GM06990 (cell line): Measurements from ENCODE around the gene ASIC3.

ENCODE experiments used
- DNase-seq: peaks from one replicate; pipeline ENCODE4 v3.0.0-alpha.2; 2011; ENCODE audit not compliant: insufficient read length; ENCODE audit errors: extremely low read depth
- H3K27me3 ChIP-seq: replicated peaks from 2 replicates; pipeline ENCODE4 v1.6.0; 2011; ENCODE audit warnings: low read length; ENCODE audit not compliant: control insufficient read depth, insufficient read depth
- H3K36me3 ChIP-seq: 2 replicates; pipeline ENCODE4 v1.5.1; 2011; ENCODE audit warnings: low read length; ENCODE audit not compliant: control insufficient read depth, insufficient read depth
- H3K4me3 ChIP-seq: replicated peaks from 2 replicates; pipeline ENCODE4 v1.5.1; 2011; ENCODE audit warnings: low read depth, mild to moderate bottlenecking, control low read depth, low read length
- TF ChIP-seq, protein P1 (sequence below): IDR thresholded peaks from 2 replicates; pipeline ENCODE4 v1.5.1; 2011; ENCODE audit warnings: low read length, control low read depth, mild to moderate bottlenecking, inconsistent platforms; ENCODE audit not compliant: insufficient read depth, poor library complexity, severe bottlenecking

The ASIC3 gene

GRCh38 chr7:151081170-151082101, 33.1 kb downstream of the ASIC3 start:
- peak overlapping the region; percentile 87 for H3K4me3 ChIP-seq
- H3K27me3 ChIP-seq, result no peaks in the 10 kb centered on the region
- no peak for DNase-seq
- peaks cover 18% of the 10 kb centered on the region for H3K36me3 ChIP-seq
- TF ChIP-seq, protein P1, sequence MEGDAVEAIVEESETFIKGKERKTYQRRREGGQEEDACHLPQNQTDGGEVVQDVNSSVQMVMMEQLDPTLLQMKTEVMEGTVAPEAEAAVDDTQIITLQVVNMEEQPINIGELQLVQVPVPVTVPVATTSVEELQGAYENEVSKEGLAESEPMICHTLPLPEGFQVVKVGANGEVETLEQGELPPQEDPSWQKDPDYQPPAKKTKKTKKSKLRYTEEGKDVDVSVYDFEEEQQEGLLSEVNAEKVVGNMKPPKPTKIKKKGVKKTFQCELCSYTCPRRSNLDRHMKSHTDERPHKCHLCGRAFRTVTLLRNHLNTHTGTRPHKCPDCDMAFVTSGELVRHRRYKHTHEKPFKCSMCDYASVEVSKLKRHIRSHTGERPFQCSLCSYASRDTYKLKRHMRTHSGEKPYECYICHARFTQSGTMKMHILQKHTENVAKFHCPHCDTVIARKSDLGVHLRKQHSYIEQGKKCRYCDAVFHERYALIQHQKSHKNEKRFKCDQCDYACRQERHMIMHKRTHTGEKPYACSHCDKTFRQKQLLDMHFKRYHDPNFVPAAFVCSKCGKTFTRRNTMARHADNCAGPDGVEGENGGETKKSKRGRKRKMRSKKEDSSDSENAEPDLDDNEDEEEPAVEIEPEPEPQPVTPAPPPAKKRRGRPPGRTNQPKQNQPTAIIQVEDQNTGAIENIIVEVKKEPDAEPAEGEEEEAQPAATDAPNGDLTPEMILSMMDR, result no peak

DNA sequence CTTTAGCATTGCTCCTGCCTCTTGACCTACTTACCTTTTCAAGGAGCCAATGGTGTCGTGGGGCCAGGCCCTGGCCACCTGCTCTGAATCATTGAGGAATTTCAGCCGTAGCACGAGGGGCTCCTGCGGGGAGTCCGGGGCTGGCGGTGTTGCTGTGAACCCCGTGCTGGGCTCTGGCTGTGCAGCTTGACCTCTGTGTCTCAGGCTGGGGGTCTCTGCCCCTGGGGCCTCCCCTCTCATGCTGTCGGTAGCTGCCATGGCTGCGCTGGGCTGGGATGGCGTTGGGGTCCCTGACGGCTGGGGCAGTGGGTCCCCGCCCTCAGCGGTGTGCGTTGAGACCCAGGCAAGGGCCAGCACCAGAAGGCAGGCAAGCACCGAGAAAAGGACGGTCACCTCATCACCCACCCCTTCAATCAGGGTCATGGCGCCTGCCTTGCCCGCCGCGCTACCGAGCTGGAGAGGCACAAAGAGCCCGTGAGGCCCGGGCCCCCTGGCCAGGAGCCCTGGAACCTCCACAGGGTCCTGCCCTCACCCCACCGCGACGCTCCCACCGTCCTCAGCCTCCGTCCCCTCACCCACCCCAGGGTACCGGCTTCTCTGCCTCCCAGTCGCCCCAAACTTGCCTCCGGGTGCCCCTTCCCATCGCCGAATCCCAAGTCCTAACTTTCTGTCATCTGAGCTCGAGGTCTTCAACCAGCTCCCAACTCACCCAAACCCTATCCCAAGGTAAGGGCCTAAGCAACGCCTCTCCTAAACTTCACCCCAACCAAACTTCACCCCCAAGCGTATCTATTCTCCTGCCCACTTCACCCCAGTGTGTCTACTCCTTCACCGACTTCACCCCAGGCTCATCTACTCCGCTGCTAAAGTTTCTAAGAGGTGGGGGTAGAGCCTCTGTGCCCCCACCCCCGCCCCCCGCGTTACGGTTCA, 34.1 kb downstream of the ASIC3 start:
- peak overlapping the region; percentile 87 for H3K4me3 ChIP-seq

DNA sequence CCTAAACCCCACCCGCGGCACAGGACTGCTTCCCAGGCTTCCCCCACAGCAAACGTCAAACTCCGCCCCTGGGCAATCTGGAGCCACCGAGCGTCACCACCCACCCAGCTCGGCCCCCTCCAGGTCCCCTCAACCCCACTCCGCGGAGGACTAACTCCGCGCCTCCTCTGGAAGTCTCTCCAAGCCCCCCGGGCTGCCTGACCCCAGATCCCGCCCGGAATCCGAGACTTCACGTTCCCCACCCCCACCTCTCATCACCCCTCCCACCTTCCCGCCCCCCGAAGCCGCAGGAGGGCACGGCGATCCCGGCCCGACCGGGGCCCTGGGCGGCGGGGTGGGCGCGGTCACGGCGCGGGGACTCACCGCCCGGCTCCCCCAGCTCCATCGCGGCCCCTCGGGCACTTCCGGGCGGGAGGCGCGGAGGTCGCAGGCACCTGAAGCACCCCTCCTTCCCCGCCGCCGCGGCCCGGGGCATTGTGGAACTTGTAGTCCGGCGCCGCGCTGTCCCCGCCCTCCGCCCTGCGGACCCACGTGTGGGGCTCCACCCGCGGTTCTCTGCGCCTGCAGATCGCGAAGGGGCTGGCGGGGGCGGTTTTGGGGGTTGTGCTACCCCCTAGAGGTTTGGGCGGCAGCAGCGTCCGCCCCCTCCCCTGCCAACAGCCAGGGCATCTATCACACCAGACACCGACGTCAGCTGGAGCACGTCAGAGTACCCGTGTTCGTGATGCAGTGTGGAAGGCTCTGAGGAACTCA, 34.9 kb downstream of the ASIC3 start, which contains the start of gene TMUB1:
TMUB1 (minus strand) TSS at position 423 of the 753 bp plus-strand sequence. CDS start 930 bp downstream, outside the sequence.
- peak; percentile 87 for DNase-seq
- no peaks in the 10 kb centered on the region for H3K27me3 ChIP-seq
- peak within 1 kb of the TSS; percentile 87 for H3K4me3 ChIP-seq
- H3K36me3 ChIP-seq, result peaks cover 3% of the 10 kb centered on the region; the same call in 1 of the 2 replicates
- TF ChIP-seq, protein P1, result no peak

More for the DNA sequence above, 34.1 kb downstream of the ASIC3 start:
- no peak for DNase-seq
- Histone ChIP-seq H3K36me3 (peaks cover 11% of the 10 kb centered on the region), H3K27me3 (no peaks in the 10 kb centered on the region)
- TF ChIP-seq, protein P1, result no peak

- H3K36me3 ChIP-seq, result peaks cover 2% of the 10 kb centered on the region; the same call in 1 of the 2 replicates
- DNase-seq, result no peak
- peak overlapping the region; percentile 87 for H3K4me3 ChIP-seq
- TF ChIP-seq, protein P1, result no peak
- no peaks in the 10 kb centered on the region for H3K27me3 ChIP-seq
Observed at GRCh38 chr7:151083824-151084160, 35.5 kb downstream of the ASIC3 start.

DNA sequence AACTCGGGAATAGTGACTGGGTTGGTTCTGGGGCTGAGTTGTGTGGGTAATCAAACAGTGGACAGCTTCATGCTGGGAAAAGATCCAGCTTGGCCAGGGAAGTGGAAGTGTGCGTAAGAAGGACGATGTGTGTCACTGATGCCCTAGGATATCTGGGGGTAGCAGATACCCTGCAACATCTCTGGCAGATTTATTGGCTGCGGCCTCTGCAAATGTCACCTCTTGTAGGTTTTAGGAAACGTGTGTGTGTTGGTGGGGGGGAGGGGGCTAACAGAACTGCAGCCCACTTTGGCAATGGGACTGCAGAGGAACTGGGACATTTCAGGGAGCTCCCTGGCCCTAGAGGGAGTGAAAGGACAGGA, 37.0 kb downstream of the ASIC3 start:
- H3K27me3 ChIP-seq, result no peaks in the 10 kb centered on the region
- no peaks in the 10 kb centered on the region for H3K36me3 ChIP-seq
- peak overlapping the region; percentile 88 for H3K4me3 ChIP-seq
- TF ChIP-seq, protein P1, result no peak
- no peak for DNase-seq
